HUDEP-2 (cell line): Measurements from ENCODE around the gene TAF4B.
A peak's percentile ranks its signal among the peaks of the same experiment; 100 is the strongest.
"Not testable (repeated sequence)": the region's sequence is repeated elsewhere in the genome, so short reads cannot be mapped to it uniquely, and the experiment has no call there.

Experiments used
- DNase-seq, 76 experiments: peaks; one replicate each; lab custom pipeline; 2025; ENCODE audit not compliant: unreplicated experiment in 76 of 76; lab: John Stamatoyannopoulos, UW

The TAF4B gene

DNA sequence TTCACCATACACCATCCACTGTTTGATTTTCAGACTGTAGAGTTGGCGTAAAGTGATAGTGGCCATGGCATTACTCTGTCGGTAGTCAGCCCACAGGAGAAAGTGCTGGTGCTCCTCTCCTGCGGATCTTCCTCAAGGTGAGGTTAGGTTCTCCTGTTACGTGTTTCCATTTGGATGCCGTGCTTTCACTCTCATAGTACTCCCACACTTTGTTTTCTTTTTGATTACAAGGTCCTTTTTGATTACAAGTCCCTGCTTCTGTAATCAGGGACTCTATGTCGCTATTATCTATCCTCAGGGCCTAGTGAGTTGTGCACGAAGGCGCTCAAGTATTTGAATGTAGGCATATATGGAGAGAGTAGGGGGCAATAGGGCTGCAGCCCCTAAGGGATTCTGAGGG is 4.3 kb downstream of the TAF4B start:
- no peak for DNase-seq

DNA sequence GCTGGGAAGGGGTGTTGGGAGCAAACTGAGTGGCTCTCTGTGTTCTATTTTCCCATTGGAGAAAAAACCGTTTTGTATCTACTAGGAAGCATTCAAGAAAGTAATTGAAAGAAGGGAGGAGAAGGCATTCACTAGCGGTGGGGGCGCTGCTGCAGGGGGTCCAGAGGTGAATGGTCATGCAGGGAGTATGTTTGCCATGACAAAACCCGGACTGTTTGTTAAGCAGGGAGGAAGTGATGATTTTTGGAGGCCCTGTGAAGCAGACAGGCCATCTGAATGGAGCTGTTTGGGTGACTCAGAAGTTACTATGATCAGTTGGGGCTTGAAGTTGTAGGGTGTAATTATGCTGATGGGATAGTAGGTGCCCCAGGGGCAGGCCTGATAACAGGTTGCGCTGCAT is 7.0 kb downstream of the TAF4B start:
- DNase-seq, result peak in 1 of 76 experiments; percentile 14

DNA sequence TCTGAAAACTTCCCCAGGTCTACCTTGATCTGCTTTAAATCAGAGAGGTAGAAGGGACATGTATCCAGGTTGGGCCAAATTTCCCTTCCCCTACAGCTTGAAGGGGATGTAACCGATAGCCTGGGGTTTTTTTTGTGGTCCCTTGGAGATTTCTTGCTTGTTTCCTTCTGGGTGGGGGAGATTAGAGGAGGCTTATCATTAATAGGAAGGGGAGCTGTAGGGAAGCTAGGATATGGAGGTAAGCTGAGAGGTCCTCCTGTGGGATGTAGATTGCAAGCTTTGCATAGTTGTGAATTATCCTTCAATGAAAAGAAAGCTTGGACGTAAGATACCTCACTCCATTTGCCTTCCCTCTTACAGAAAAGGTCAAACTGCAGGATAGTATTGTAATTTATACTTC is 11.1 kb downstream of the TAF4B start:
- DNase-seq, result not testable (repeated sequence)

DNA sequence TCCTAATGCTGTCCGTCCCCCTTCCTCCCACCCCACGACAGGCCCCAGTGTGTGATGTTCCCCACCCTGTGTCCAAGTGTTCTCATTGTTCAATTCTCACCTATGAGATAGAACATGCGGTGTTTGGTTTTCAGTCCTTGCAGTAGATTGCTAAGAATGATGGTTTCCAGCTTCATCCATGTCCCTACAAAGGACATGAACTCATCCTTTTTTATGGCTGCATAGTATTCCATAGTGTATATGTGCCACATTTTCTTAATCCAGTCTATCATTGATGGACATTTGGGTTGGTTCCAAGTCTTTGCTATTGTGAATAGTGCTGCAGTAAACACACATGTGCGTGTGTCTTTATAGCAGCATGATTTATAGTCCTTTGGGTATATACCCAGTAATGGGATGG is 12.5 kb downstream of the TAF4B start:
- not testable (repeated sequence) for DNase-seq

DNA sequence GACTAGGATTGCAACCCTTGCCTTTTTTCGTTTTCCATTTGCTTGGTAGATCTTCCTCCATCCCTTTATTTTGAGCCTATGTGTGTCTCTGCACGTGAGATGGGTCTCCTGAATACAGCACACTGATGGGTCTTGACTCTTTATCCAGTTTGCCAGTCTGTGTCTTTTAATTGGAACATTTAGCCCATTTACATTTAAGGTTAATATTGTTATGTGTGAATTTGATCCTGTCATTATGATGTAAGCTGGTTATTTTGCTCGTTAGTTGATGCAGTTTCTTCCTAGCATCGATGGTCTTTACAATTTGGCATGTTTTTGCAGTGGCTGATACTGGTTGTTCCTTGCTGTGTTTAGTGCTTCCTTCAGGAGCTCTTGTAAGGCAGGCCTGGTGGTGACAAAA is 16.1 kb downstream of the TAF4B start:
- DNase-seq, result not testable (repeated sequence)

DNA sequence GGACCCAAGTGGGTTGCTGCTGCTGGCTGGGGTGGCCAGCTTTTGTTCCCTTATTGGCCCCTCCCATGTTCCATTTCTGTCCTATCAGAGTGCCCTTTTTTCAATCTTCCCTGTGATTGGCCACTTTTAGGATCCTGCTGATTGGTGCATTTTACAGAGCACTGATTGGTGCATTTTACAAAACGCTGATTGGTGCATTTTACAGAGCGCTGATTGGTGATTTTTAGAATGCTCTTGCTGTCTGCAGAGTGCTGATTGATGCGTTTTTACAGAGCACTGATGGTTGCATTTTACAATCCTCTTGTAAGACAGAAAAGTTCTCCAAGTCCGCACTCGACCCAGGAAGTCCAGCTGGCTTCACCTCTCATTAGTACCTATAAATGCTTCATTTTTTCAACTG is 19.2 kb downstream of the TAF4B start:
- not testable (repeated sequence) for DNase-seq

DNA sequence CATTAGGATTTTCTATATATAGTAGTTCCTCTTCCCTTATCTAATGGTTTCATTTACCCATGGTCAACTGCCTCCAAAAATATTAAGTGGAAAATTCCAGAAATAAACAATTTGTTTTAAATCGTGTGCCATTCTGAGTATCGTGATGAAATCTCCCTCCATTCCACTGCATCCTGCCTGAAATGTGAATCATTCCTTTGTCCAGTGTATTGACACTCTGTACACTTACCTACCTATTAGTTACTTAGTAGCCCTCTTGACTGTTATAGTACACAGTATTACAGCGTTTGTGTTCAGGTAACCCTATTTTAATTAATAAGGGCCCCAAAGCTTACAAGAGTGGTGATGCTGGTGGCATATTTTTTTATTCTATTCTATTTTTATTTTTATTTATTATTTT is 26.2 kb downstream of the TAF4B start:
- DNase-seq, result no peak

DNA sequence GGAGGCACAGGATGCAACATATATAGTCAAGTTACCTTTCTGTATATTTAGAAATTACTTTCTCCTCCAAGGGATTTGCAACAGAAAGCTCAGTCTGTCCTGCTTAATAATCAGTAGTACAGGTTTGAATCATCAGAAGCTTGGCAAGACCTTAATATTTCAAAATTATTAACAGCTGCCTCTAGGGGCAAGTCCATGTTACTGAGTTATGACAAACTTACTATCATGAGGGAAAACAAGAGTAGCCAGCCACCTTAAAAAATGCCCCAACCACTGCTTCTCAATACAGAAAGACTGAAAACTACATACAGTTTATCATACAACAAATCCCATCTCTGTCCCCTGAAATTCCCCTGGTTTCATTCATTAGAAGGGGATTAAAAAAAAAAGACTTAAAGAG is 28.6 kb downstream of the TAF4B start:
- peak in 7 of 76 experiments; percentile 0 to 41 (median 16) for DNase-seq

DNA sequence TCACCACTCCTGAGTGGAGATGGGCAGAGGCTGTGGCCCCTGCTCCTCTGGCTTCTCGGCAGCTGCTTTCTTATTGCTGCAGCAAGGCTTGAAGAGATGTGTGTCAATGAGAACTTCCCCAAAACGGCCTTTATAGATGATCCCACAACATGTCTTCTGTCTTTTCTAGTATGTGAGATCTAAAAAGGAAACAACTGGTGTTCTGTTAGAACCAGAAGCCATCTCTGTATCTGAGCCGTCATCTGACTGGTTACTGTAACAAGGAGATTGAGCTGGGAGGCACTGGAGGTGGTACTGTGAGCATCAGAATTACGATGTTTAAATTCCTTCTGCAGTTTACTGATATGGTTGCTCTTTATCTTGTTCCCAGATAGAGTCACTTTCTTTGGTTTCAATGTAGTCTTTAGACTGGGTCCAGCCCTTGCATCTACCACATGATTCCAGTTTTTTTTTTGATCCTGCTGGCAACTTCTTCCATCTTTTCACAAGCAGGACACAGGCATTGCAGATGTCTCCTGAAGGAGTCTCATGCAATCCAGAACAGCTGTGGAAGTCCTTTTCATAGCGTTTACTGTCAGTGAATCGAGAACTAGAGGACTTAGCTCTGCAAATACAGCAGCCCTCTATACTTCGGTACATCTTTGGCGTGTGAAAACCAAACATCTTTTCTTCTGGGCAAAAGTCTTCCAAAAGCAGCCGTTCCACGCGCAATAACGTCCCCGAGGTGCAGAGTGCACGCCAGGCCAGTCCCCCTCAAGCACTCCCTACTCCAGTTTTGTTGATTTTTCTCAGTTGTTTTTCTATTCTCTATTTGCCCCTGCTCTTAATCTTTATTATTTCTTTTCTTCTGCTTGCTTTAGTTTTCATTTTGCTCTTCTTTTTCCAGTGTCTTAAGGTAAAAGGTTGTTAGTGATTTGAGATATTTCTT is 29.7 kb downstream of the TAF4B start:
- DNase-seq, result peak in 64 of 76 experiments; percentile 2 to 86 (median 45)

DNA sequence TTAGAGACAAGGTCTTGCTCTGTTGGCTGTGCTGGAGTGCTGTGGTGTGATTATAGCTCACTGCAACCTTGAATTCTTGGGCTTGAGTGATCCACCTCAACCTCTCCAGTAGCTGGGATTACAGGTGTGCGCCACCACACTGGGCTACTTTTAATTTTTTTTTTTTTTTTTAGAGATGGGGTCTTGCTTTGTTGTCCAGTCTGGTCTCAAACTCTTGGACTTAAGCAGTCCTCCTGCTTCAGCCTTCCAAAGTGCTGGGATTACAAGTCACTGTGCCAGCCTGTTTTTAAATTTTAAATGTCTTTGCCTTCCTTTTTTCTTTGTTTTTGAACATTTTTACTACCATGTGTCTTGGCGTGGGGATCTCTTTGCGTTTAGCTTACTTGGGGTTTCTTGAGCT is 32.5 kb downstream of the TAF4B start:
- no peak for DNase-seq

DNA sequence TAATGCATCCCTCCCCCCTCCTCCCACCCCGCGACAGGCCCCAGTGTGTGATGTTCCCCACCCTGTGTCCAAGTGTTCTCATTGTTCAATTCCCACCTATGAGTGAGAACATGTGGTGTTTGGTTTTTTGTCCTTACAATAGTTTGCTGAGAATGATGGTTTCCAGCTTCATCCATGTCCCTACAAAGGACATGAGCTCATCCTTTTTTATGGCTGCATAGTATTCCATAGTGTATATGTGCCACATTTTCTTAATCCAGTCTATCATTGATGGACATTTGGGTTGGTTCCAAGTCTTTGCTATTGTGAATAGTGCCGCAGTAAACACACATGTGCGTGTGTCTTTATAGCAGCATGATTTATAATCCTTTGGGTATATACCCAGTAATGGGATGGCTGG is 33.2 kb downstream of the TAF4B start:
- DNase-seq, result not testable (repeated sequence)

DNA sequence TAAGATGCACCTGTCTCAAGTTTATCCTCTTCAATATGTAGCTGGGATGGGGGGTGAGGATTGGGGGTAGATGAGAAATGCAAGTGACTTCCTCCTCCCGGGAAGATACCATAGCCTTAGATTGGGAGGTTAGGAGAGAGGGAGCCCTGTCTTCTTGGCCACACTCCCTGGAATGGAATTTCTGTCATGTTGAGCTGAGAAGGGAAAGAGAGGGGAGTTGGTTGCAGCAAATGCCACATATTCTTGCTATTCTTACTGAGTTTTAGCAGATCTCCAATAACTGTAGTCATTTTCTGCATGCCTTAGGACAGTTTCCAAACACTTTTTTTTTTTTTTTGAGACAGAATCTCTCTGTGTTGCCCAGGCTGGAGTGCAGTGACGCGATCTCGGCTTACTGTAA is 35.9 kb downstream of the TAF4B start:
- no peak for DNase-seq

DNA sequence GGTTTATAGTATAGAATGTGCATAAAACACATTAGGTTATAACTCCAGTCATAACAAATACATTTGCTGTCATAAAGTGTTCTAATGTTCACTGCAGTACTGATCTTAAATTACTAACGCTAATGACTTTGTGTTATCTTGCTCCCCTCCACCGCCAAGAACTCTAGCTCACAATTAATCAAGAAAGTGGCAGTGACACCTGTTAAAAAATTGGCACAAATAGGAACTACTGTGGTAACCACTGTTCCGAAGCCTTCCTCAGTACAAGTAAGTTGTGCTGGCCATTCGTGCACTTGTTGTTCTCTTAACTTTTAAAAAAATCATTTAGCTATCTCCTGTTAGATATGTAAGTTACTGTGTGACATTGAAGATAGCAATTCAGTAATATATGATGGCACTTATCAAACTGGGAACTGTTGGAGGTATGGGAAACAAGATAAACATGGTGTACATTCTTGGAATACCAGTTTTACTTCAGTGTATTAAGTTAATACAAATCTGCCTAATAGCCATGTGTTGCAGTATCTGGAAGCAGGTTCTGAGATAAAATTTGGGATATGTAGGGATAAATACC is 41.2 kb downstream of the TAF4B start:
- DNase-seq, result peak in 39 of 76 experiments; percentile 2 to 82 (median 32)

DNA sequence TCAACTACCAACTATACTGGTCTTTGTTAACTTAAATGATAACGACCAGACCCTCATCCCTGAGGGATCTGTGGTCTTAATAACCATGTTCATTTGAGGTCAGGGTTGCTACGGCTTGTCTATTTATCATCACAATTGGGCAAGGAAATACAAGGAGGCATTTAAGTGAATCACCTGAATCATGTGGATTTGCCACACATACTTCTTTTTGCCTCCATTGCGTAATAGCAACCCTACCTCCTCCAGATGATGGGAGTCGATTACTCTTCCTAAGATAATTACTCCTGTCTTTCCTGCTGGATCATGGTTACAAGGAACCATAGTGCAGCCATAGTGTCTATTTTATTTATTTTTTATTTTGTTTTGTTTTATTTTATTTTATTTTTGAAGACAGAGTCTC is 42.2 kb downstream of the TAF4B start:
- no peak for DNase-seq

DNA sequence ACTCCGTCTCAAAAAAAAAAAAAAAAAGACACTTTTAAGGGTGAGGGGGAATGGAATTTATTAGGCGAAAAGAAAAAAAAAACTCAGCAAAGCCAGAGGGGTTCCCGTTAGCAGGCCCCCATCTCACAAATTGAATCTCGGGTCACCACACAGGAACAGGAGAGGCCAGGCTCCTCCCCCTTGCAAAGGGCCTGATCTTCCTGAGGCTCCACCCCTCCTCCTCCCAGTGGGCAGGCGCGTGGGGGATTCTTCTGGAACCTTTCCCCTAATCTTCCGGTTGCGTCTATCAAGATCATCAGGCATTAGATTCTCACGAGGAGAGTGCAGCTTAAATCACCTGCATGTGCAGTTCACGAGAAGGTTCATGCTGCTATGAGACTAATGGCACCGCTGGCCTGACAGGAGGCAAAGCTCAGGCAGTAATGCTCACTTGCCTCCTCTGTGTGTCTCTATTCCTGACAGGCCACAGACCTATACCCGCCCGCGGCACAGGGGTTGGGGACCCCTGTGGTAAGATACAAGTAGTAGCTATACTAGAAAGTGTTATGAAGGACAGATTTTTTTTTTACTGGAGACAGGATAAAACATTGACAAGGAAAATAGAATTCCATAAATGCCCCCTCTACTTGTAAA is 45.8 kb downstream of the TAF4B start:
- no peak for DNase-seq

DNA sequence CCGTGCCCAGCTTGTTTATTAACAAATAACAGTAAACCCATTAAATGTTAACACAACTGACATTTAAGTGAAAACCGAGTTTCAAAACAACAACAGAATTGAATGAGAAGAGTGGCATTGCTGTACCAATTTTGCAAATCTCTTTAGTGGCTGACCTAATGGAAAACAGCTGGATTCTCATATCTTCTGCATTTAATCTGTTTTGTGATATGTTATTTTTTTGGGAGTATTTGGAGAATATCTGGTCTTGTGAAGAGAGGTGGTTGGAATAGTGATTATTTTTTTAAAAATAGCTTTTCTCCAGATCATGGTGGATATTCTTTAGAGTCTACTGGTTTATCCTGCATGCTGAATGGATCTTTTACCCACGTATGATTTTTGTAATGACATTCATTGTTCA is 51.1 kb downstream of the TAF4B start:
- no peak for DNase-seq

DNA sequence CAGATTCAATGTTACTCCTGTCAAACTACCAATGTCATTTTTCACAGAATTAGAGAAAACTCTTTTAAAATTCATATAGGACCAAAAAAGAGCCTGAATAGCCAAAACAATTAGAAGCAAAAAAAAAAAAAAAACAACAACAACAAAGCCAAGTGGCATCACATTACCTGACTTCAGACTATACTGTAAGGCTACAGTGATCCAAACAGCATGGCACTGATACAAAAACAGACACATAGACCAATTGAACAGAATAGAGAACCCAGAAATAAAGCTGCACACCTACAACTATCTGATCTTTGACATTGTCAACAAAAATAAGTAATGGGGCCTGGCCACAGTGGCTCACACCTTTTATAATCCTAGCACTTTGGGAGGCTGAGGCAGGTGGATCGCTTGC is 53.2 kb downstream of the TAF4B start:
- DNase-seq, result no peak

DNA sequence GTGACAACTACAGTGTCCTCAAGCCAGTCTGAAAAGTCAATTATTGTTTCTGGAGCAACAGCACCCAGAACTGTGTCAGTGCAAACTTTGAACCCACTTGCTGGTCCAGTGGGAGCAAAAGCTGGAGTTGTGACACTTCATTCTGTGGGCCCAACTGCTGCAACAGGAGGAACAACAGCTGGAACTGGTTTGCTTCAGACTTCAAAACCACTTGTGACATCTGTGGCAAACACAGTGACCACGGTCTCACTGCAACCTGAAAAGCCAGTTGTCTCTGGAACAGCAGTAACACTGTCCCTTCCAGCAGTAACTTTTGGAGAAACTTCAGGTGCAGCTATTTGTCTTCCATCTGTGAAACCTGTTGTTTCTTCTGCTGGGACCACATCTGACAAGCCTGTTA is 59.8 kb downstream of the TAF4B start:
- DNase-seq, result no peak

DNA sequence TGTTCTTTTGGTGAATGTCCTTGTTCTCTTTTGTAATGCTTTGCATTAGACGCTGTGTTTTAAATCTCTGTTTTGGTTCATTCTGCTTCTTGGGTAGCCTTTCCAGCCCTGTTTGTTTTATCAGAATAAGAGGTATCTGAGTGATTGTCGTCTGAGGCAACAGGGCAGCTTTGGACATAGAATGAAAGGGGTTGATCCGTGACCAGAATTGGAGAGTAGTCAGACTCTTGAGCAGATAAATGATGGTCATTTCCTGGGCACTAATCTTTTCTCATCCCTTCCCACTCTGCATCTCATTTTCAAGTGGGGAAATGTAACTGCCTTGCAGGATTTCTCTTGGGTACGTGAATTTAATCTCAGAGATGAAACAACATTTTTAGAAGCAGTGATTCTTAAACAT is 61.4 kb downstream of the TAF4B start:
- no peak for DNase-seq

DNA sequence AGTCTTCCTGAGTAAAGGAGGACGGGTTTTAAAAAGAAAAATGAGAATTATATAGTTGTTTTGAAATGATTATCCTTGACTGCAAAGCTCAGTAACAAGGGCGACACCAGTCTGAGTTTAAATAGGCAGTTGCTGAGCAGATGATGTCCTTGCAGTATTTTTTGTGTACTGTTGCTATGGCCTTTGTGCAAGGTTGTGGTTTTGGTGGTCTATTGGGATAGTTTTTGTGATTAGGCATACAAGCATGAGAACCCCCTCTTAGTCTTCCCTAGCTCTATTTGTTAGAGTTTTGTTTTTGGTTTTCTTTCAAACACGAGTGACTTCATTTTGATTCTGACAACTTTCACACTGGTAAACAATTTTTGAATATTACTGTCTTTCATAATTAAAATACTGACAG is 64.1 kb downstream of the TAF4B start:
- DNase-seq, result no peak

DNA sequence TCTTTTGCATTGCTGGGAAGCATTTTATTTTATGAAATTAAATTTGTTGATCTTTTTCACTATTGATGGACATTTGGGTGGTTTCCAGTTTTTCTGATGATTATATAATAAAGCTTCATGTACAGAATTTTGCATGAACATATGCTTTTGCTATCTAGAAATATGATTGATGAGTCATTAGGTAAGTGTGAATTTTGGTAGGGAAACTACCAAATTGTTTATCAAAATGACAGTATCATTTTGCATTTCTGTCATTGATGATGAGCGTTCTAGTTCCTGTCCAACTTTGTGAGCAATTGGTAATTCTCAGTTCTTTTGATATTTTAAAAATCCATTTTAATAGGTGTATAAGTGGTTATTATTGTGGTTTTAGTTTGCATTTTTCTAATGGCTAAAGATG is 67.7 kb downstream of the TAF4B start:
- DNase-seq, result no peak

DNA sequence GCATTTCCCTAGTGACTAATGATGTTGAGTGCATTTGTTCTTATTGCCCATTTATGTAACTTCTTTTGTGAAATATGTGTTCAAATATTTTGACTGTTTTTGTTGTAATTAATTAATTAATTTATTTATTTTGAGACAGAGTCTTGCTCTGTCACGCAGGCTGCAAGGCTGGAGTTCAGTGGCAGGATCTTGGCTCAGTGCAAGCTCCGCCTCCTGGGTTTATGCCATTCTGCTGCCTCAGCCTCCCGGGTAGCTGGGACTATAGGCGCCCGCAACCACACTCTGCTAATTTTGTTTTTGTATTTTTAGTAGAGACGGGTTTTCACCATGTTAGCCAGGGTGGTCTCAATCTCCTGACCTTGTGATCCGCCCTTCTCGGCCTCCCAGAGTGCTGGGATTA is 71.9 kb downstream of the TAF4B start:
- no peak for DNase-seq
